Activated naive CD8-positive, alpha-beta T cell treated with anti-CD3 and anti-CD28 coated beads, Interleukin-2, amount 50 U/mL, for 24 hours (primary cell): ENCODE results near the gene HLTF.

Source experiments
- ATAC-seq: fragments of 150-1000 bp; cut with Tn5 transposase; one replicate; pipeline ENCODE4 v1.10.0; 2021
- DNase-seq: peaks from one replicate; pipeline ENCODE4 v3.0.0; 2021
- H3K27ac Mint-ChIP-seq: one replicate; pipeline ENCODE4 v1.8.0; 2021; ENCODE audit warnings: mild to moderate bottlenecking, mixed read lengths
- H3K27me3 Mint-ChIP-seq: one replicate; pipeline ENCODE4 v1.8.0; 2021; ENCODE audit warnings: mixed read lengths
- H3K36me3 Mint-ChIP-seq: one replicate; pipeline ENCODE4 v1.8.0; 2021; ENCODE audit warnings: low read depth, mixed read lengths
- H3K4me1 Mint-ChIP-seq: one replicate; pipeline ENCODE4 v1.8.0; 2021; ENCODE audit warnings: mixed read lengths
- H3K4me3 Mint-ChIP-seq: one replicate; pipeline ENCODE4 v1.8.0; 2021; ENCODE audit warnings: mild to moderate bottlenecking, moderate library complexity, mixed read lengths
- H3K9me3 Mint-ChIP-seq: one replicate; pipeline ENCODE4 v1.8.0; 2021; ENCODE audit warnings: mixed read lengths

The HLTF gene, protein sequence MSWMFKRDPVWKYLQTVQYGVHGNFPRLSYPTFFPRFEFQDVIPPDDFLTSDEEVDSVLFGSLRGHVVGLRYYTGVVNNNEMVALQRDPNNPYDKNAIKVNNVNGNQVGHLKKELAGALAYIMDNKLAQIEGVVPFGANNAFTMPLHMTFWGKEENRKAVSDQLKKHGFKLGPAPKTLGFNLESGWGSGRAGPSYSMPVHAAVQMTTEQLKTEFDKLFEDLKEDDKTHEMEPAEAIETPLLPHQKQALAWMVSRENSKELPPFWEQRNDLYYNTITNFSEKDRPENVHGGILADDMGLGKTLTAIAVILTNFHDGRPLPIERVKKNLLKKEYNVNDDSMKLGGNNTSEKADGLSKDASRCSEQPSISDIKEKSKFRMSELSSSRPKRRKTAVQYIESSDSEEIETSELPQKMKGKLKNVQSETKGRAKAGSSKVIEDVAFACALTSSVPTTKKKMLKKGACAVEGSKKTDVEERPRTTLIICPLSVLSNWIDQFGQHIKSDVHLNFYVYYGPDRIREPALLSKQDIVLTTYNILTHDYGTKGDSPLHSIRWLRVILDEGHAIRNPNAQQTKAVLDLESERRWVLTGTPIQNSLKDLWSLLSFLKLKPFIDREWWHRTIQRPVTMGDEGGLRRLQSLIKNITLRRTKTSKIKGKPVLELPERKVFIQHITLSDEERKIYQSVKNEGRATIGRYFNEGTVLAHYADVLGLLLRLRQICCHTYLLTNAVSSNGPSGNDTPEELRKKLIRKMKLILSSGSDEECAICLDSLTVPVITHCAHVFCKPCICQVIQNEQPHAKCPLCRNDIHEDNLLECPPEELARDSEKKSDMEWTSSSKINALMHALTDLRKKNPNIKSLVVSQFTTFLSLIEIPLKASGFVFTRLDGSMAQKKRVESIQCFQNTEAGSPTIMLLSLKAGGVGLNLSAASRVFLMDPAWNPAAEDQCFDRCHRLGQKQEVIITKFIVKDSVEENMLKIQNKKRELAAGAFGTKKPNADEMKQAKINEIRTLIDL

DNA sequence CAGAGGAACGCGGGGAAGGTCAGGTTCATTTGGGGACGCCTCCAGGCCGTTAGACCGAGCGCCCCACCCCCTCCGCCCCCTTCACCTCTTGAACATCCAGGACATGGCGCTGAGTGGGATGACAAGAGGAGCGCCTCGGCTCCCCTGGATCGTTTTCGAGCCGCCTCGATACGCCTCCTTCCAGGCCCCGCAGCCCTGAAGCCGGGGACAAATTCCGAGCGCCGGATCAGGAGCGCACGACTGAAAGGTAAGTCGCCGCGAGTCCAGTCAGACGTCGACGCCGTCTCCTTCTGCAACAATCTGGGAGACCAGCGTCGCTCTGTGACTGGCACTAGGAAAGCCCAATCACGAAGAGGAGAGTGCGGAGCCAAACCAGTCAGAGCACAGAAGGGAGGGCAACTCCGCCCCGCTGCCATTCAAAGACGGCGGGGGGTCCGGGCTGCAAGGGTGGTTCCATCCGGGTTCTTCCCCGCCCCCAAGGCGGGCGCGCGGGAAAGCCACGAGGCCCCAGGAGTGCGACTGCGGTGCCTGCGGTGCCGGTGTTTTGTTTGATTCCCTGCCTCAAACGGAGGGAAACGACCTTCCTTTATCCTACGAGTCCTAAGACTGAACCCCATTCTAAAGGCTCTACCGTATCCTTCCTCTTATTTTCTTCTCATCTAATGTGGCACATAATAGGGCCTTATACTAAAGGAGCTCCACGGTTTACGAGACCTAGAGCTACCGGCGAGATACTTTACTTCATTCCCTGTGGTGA lies at the start of gene HLTF:
Gene HLTF (minus strand): TSS at position 302 of the 757 bp plus-strand sequence. CDS start 197 bp downstream, at position 105.
- H3K27me3 Mint-ChIP-seq: no peaks in the 10 kb centered on the region
- peak within 1 kb of the TSS; percentile 70 for H3K27ac Mint-ChIP-seq
- peak within 1 kb of the TSS; percentile 90 for H3K4me3 Mint-ChIP-seq
- ATAC-seq (peak; percentile 100), DNase-seq (peak; percentile 90)
- H3K9me3 Mint-ChIP-seq: no peaks in the 10 kb centered on the region
- H3K36me3 Mint-ChIP-seq: peaks cover 2% of the 10 kb centered on the region
- peaks cover 20% of the 10 kb centered on the region for H3K4me1 Mint-ChIP-seq

DNA sequence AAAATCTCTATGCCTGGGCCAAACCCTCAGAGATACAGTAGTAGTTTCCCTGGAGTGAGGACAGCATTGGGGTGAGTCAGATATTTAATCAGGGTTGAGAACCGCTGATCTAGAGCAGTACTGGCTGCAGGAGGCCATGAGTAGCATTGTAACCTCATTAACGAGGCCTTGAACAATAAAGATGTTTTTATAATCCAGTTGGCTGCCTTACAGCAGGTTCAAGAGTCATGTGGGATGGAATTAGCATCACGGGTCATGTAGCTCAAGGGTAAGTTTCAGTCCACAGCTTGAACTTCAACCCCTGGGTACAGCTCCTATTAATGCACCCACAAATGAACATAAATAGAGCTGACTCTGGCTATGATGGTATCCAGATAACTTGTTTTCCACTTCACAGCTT lies 48.2 kb upstream of the HLTF start:
- H3K4me3 Mint-ChIP-seq: no peak overlapping the region
- no peaks in the 10 kb centered on the region for H3K9me3 Mint-ChIP-seq
- ATAC-seq (no peak), DNase-seq (no peak)
- H3K36me3 Mint-ChIP-seq: peaks cover 2% of the 10 kb centered on the region
- peaks cover 31% of the 10 kb centered on the region for H3K4me1 Mint-ChIP-seq
- no peak overlapping the region for H3K27ac Mint-ChIP-seq
- no peaks in the 10 kb centered on the region for H3K27me3 Mint-ChIP-seq

DNA sequence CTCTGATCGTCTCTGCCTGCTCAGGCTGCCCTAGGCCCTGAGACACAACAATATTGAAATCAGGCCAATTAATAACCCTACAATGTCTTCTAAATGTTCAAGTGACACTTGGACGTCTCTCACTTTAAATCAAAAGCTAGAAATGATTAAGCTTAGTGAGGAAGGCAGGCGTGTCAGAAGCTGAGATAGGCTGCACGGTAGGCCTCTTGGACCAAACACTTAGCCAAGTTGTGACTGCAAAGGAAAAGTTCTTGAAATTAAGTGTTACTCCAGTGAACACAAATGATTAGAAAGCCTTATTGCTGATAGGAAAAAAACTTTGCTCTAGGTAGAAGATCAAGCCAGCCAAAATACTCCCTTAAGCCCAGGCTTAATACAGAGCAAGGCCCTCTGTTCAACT lies 45.3 kb upstream of the HLTF start:
- Mint-ChIP-seq H3K27ac (peak overlapping the region; percentile 31), H3K4me3 (peak overlapping the region; percentile 95), H3K36me3 (peaks cover 2% of the 10 kb centered on the region), H3K27me3 (no peaks in the 10 kb centered on the region), H3K4me1 (peaks cover 38% of the 10 kb centered on the region), H3K9me3 (no peaks in the 10 kb centered on the region)
- ATAC-seq (no peak), DNase-seq (no peak)

DNA sequence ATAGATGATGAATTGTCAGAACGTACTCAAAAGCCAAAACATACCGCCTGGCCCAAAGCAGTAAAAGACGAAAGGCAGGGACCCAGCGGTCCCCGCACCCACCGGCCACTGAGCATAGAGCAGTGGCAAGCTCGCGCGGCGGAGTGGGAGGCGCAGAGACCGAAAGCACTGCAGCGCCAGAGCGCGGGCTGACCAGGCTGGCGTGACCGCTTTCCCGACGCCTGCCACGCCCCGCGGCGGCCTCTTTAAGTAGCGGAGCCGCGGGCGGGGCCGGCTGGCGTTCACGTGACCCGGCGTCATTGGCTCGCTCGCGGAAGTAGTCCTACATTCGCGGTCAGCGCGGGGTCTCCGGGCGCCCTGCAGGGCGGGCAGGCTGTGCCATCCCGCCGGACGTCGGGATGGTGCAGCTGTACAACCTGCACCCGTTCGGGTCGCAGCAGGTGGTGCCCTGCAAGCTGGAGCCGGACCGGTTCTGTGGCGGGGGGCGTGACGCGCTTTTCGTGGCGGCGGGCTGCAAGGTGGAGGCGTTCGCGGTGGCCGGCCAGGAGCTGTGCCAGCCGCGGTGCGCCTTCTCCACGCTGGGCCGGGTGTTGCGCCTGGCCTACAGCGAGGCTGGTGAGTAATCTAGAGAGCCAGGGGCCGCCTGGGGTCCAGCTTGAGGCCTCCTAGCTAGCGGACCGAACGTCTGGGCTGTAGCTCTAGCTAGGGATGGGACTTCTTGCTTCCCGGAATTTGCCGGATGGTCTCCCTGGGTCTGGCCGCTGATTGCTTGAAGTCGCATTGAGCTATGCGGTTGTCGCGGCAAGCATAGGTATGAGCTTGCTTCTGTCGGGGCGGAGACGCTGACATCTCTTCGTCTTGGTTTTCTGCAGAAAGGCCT lies 43.2 kb upstream of the HLTF start, which contains the start of gene HPS3:
Gene HPS3 (plus strand): TSS at position 313 of the 880 bp plus-strand sequence. CDS start 86 bp downstream, at position 399.
- Mint-ChIP-seq H3K9me3 (no peaks in the 10 kb centered on the region), H3K4me3 (peak within 1 kb of the TSS; percentile 95), H3K27me3 (peaks cover 4% of the 10 kb centered on the region), H3K36me3 (peaks cover 2% of the 10 kb centered on the region), H3K4me1 (peaks cover 38% of the 10 kb centered on the region), H3K27ac (peak within 1 kb of the TSS; percentile 89)
- peak; percentile 87 for DNase-seq
- ATAC-seq: peak; percentile 88

DNA sequence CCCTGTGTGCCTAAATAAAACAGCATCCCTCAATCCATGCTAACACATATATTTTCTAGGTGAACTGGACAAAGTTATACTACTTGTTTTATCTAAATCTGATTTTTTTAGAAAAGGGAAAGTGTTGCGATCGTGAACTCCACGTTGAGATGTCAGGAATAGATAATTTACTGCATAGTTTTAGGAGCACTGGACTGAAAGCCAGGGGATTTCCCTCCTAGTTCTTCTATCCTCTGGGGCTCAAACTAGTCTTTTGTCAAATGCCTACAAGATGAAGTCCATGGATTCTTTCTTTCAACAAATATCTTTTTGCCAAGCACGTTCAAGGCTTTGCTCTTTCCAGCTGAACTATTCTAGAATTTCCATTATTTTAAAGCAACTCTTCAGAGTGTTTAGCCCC lies 42.5 kb upstream of the HLTF start:
- H3K36me3 Mint-ChIP-seq: peaks cover 2% of the 10 kb centered on the region
- peaks cover 4% of the 10 kb centered on the region for H3K27me3 Mint-ChIP-seq
- H3K4me1 Mint-ChIP-seq: peaks cover 38% of the 10 kb centered on the region
- peak overlapping the region; percentile 95 for H3K4me3 Mint-ChIP-seq
- no peaks in the 10 kb centered on the region for H3K9me3 Mint-ChIP-seq
- no peak for ATAC-seq
- H3K27ac Mint-ChIP-seq: peak overlapping the region; percentile 89
- no peak for DNase-seq

DNA sequence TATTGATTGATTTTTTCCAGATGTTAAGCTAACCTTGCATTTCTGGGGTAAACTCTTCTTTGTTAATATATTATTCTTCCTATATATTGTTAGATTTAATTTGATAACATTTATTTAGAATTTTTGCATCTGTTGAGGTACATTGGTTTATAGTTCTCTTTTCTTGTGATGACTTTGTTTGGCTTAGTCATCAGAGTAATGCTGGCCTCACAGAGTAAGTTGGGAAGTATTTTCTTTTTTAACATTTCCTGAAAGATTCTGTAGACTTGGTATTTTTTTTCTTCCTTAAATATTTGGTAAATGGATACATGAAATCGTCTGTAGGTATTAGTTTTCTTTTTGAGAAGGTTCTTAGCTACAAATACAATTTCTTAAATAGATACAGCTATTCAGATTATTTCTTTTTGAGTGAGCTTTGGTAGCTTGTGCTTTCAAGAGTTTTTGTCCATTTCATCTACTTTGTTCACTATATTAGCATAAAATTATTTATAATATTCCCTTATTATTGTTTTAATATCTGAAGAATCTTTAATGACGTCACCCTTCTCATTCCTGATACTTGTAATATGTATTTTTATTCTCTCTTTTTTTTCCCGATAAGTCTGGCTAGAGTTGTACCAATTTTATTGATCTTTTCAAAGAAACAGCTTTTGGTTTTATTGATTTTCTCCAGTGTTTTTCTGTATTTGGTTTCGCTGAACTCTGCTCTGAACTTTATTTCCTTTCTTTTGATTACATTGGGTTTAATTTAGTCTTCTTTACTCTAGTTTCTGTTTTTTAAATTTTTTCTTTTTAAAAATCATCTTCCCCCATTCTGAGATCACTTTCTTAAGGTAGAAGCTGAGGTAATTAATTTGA lies 36.6 kb upstream of the HLTF start:
- Mint-ChIP-seq H3K27me3 (peaks cover 4% of the 10 kb centered on the region), H3K36me3 (no peaks in the 10 kb centered on the region), H3K27ac (no peak overlapping the region), H3K4me3 (no peak overlapping the region), H3K9me3 (no peaks in the 10 kb centered on the region), H3K4me1 (no peaks in the 10 kb centered on the region)
- ATAC-seq (no peak), DNase-seq (no peak)

DNA sequence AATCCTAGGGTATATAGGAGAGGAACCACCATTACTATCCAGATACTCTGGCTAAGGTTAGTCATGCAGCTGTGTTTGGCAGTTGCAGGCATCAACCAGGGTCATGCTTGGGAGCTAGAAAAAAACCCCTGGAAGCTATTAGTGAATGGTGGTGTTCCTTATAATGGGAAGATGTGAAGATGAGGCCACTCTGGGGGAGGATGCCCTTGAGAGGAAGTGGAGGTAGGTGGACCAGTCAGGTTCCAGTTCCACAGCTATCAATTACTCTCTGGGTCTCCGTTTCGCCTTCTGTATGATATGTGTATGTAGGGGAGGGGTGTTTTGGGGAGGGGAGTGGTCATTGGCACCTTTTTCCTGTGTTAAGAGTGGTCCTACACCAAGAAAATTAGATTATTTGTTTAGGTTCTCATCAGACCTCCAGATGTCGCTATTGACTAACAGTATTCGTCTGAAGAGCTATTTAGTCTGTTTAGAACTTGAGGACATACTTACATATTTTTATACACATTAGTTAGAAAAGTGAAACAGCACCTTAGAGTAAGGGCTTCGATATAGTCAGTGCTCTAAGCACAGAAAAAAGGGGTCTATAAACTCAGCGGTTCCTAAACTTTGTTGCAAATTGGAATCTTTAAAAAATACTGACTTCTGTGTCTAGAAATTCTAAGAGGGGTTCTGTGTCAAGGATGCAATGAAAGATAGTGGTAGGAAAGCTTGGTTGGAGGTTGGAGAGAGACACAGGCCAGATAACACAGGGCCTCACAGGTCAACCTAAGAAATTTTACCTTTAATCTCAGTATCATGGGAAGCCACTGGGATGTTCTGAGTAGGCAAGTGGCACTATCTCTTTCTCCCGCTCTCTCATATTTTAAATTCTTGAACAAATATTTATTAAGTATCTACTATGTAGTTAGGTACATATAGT lies 34.0 kb upstream of the HLTF start:
- Mint-ChIP-seq H3K9me3 (no peaks in the 10 kb centered on the region), H3K27ac (no peak overlapping the region), H3K36me3 (no peaks in the 10 kb centered on the region), H3K27me3 (no peaks in the 10 kb centered on the region), H3K4me3 (no peak overlapping the region), H3K4me1 (no peaks in the 10 kb centered on the region)
- peak; percentile 52 for ATAC-seq
- DNase-seq: no peak

DNA sequence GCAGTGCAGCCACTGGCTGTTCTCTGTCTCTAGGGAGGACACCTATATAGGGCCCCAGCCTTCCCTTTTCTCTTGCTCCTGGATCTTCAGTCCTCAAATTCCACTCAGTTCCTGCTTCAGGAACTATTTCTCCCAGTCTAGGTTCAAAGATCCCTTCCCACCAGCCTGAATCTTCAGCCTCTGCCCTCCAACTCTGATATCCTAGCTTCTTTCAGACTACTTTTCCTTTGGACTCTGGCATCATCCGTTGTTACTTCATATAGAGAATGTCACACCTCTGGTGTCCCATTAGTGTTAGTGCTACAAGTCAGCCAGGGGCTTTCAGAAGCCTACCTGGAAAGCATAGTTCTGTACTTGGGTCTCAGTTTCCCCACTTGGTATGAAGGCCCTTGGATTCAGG lies 33.1 kb upstream of the HLTF start:
- Mint-ChIP-seq H3K4me1 (no peaks in the 10 kb centered on the region), H3K27me3 (no peaks in the 10 kb centered on the region), H3K27ac (no peak overlapping the region), H3K4me3 (no peak overlapping the region), H3K9me3 (no peaks in the 10 kb centered on the region), H3K36me3 (no peaks in the 10 kb centered on the region)
- DNase-seq: no peak
- no peak for ATAC-seq

DNA sequence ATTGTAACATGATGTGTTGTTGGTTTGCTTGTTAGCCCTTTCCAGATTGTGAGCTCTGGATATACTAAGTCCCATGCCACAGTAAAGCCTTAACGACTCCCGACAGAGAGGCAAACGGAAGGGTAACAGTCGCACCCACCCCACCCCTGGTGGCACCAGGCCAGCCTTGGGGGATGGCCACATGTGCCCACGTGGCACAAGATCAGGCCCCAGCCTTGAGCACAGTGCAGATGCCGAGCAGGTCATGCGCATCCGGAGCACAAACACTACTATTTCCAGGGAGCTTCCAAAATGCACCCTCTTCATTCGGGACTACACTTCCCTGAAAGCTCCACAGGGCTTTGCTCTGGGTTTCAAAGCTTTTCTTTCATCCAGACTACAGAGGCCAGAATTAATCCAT lies 32.4 kb upstream of the HLTF start:
- H3K4me3 Mint-ChIP-seq: no peak overlapping the region
- no peaks in the 10 kb centered on the region for H3K27me3 Mint-ChIP-seq
- DNase-seq (no peak), ATAC-seq (no peak)
- no peaks in the 10 kb centered on the region for H3K9me3 Mint-ChIP-seq
- H3K4me1 Mint-ChIP-seq: no peaks in the 10 kb centered on the region
- H3K36me3 Mint-ChIP-seq: no peaks in the 10 kb centered on the region
- H3K27ac Mint-ChIP-seq: no peak overlapping the region

DNA sequence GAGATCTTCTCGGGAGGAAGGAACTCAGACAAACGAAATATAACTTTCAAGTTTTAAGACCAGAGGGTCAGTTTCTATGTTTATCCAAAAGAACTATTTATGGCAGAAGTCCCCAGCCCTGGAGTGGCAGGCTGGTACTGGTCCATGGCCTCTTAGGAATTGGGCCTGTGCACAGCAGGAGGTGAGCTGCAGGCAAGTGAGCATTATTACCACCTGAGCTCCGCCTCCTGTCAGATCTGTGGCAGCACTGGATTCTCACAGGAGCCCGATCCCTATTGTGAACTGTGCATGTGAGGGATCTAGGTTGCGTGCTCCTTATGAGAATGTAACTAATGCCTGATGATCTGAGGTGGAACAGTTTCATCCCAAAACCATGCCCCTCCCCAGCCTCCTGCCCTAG lies 28.8 kb upstream of the HLTF start:
- no peak for ATAC-seq
- Mint-ChIP-seq H3K27me3 (no peaks in the 10 kb centered on the region), H3K27ac (no peak overlapping the region), H3K4me1 (no peaks in the 10 kb centered on the region), H3K4me3 (no peak overlapping the region), H3K36me3 (no peaks in the 10 kb centered on the region), H3K9me3 (no peaks in the 10 kb centered on the region)
- DNase-seq: no peak

DNA sequence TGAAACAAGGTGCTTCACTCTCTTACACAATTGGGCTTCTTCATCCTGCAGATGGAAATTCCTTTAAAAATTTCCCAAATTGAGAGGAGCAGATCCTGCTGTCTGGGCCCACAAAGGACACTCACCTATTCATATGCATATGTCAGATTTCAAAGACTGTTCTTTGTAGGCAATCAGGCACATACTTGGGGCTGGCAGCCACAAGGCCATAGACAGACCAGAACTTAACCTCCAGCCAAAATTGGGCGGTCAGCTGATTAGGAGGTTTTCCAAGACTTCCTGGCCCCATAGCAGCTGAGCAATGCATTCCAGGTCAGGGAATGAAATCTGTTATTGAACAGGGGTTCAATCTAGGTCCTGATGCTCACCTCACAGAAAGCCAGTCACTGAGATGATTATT lies 28.1 kb upstream of the HLTF start:
- DNase-seq (no peak), ATAC-seq (no peak)
- no peak overlapping the region for H3K4me3 Mint-ChIP-seq
- no peaks in the 10 kb centered on the region for H3K27me3 Mint-ChIP-seq
- no peaks in the 10 kb centered on the region for H3K9me3 Mint-ChIP-seq
- no peaks in the 10 kb centered on the region for H3K4me1 Mint-ChIP-seq
- H3K27ac Mint-ChIP-seq: no peak overlapping the region
- no peaks in the 10 kb centered on the region for H3K36me3 Mint-ChIP-seq

DNA sequence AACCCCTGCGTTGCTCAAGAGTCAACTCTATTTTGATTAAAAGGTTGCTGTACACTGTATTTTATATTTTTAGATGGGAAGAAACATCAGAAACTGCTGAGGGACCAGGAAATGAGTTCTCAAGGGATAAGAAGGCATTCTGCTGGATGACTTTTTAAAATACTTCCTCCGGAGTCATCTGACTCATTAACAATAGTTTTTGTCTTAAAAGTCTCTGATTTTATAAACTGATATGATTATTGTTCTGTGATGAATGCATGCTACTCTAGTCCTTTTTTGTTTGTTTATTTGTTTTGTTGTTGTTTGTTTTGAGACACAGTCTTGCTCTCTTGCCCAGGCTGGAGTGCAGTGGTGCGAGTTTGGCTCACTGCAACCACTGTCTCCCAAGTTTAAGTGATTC lies 18.2 kb upstream of the HLTF start:
- peaks cover 3% of the 10 kb centered on the region for H3K27me3 Mint-ChIP-seq
- no peak for ATAC-seq
- H3K9me3 Mint-ChIP-seq: peaks cover 10% of the 10 kb centered on the region
- H3K4me1 Mint-ChIP-seq: no peaks in the 10 kb centered on the region
- no peak for DNase-seq
- no peak overlapping the region for H3K27ac Mint-ChIP-seq
- H3K36me3 Mint-ChIP-seq: no peaks in the 10 kb centered on the region
- no peak overlapping the region for H3K4me3 Mint-ChIP-seq
